LNCAP (cell line): ENCODE results near the gene VPS8.

Experiments used
- TF ChIP-seq, protein P1 (sequence below): fragments of 450-650 bp; IDR thresholded peaks from 2 replicates; pipeline ENCODE4 v1.5.1; 2017; ENCODE audit warnings: mild to moderate bottlenecking

Gene VPS8

DNA sequence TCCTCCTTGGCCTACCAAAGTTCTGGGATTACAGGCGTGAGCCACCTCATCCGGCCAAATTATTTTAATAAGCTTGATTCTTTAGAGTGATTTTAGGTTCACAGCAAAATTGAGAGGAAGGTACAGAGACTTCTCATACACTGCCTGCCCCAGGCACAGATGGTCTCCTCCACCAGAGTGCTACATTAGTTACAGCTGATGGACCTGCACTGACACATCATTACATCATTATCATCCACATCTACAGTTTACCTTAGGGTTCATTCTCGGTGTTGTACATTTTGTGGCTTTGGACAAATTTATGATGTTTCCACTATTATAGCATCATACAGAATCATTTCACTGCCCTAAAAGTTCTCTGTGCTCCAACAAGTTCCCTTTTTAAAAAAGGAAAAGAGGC is 4.4 kb upstream of the VPS8 start:
- TF ChIP-seq, protein P1, sequence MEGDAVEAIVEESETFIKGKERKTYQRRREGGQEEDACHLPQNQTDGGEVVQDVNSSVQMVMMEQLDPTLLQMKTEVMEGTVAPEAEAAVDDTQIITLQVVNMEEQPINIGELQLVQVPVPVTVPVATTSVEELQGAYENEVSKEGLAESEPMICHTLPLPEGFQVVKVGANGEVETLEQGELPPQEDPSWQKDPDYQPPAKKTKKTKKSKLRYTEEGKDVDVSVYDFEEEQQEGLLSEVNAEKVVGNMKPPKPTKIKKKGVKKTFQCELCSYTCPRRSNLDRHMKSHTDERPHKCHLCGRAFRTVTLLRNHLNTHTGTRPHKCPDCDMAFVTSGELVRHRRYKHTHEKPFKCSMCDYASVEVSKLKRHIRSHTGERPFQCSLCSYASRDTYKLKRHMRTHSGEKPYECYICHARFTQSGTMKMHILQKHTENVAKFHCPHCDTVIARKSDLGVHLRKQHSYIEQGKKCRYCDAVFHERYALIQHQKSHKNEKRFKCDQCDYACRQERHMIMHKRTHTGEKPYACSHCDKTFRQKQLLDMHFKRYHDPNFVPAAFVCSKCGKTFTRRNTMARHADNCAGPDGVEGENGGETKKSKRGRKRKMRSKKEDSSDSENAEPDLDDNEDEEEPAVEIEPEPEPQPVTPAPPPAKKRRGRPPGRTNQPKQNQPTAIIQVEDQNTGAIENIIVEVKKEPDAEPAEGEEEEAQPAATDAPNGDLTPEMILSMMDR, result no peak

GRCh38 chr3:184808021-184808420 is 3.9 kb upstream of the VPS8 start:
- TF ChIP-seq, protein P1, result peak; percentile 40

- TF ChIP-seq, protein P1, result no peak
Measured at GRCh38 chr3:184810146-184810545, 1.8 kb upstream of the VPS8 start.

GRCh38 chr3:184811034-184811433 is 932 bp upstream of the VPS8 start:
- TF ChIP-seq, protein P1, result no peak

- TF ChIP-seq, protein P1, result no peak
Measured at GRCh38 chr3:184811663-184811998, 335 bp upstream of the VPS8 start.

GRCh38 chr3:184812662-184813042 is 686 bp downstream of the VPS8 start:
- TF ChIP-seq, protein P1, result no peak

- TF ChIP-seq, protein P1, result no peak
Measured at GRCh38 chr3:184813357-184813756, 1.4 kb downstream of the VPS8 start.

GRCh38 chr3:184814214-184814613 is 2.2 kb downstream of the VPS8 start:
- TF ChIP-seq, protein P1, result no peak
